Glutamatergic neuron (in vitro differentiated cells): ENCODE data around the gene ZNF300. TPM values are rescaled to one million over a fixed set of nuclear protein-coding genes. Genes with fewer than 3 reads are reported as not detected.
"Not testable (repeated sequence)": the region's sequence is repeated elsewhere in the genome, so short reads cannot be mapped to it uniquely, and the experiment has no call there.

Source experiments
- DNase-seq: peaks from one replicate; pipeline ENCODE4 v3.0.0; 2022
- H3K27ac Mint-ChIP-seq: one replicate; pipeline ENCODE4 v1.8.0; 2020; ENCODE audit warnings: mild to moderate bottlenecking, mixed read lengths, inconsistent platforms; ENCODE audit not compliant: unreplicated experiment
- H3K27me3 Mint-ChIP-seq: one replicate; pipeline ENCODE4 v1.8.0; 2020; ENCODE audit warnings: mild to moderate bottlenecking, moderate library complexity, mixed read lengths, inconsistent platforms; ENCODE audit not compliant: unreplicated experiment
- H3K36me3 Mint-ChIP-seq: one replicate; pipeline ENCODE4 v1.8.0; 2020; ENCODE audit warnings: mild to moderate bottlenecking, mixed read lengths, inconsistent platforms; ENCODE audit not compliant: unreplicated experiment
- H3K4me1 Mint-ChIP-seq: one replicate; pipeline ENCODE4 v1.8.0; 2020; ENCODE audit warnings: mild to moderate bottlenecking, low read depth, mixed read lengths, inconsistent platforms; ENCODE audit not compliant: unreplicated experiment
- H3K4me3 Mint-ChIP-seq: one replicate; pipeline ENCODE4 v1.8.0; 2020; ENCODE audit warnings: mild to moderate bottlenecking, mixed read lengths, inconsistent platforms; ENCODE audit not compliant: unreplicated experiment
- H3K9me3 Mint-ChIP-seq: one replicate; pipeline ENCODE4 v1.8.0; 2020; ENCODE audit warnings: mild to moderate bottlenecking, moderate library complexity, mixed read lengths, inconsistent platforms; ENCODE audit not compliant: unreplicated experiment
- total RNA-seq: library from RNA; stranded (reverse); fragmentation: NEBNext Ultra II Directional; extraction: Animal tissue kit (Norgen Biotek cat#: 25700); gene quantifications from one replicate; pipeline ENCODE4 v1.2.1, GENCODE V29; 2021; ENCODE audit not compliant: unreplicated experiment
- TF ChIP-seq, protein P1 (sequence below): fragments of 200-600 bp; sonication (generic); IDR thresholded peaks from one replicate; pipeline ENCODE4 v1.5.0; 2021; ENCODE audit not compliant: partially characterized antibody, unreplicated experiment

The ZNF300 gene
- total RNA-seq, 1 donor from 2014 or later, result 33.9 TPM

DNA sequence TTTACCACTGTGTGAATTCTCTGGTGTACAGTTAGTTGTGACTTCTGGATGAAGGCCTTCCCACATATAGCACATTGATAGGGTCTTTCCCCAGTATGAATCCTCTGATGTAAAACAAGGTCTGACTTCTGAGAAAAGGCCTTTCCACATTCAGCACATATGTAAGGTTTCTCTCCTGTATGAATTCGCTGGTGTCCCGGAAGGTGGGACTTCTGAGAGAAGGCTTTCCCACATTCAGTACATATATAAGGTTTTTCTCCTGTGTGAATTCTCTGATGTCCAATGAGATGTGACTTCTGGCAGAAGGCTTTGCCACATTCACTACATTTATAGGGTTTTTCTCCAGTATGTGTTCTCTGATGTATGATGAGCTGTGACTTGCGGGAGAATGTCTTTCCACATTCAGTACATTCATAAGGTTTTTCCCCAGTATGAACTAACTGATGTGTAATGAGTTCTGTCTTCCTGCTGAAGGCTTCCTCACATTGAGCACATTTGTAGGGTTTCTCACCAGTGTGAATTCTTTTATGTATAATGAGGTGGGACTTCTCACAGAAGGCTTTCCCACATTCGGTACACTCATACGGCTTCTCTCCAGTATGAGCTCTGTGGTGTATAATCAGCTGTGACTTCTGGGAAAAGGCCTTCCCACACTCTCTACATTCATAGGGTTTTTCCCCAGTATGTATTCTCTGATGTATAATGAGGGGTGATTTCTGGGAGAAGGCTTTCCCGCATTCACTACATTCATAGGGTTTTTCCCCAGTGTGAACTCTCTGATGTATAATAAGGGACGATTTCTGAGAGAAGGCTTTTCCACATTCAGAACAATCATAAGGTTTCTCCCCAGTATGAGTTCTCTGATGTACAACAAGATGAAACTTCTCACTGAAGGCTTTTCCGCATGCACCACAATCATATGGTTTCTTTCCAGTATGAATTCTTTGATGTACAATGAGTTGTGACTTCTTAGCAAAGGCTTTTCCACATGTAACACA is 9.1 kb downstream of the ZNF300 start:
- DNase-seq, result no peak
- TF ChIP-seq, protein P1, sequence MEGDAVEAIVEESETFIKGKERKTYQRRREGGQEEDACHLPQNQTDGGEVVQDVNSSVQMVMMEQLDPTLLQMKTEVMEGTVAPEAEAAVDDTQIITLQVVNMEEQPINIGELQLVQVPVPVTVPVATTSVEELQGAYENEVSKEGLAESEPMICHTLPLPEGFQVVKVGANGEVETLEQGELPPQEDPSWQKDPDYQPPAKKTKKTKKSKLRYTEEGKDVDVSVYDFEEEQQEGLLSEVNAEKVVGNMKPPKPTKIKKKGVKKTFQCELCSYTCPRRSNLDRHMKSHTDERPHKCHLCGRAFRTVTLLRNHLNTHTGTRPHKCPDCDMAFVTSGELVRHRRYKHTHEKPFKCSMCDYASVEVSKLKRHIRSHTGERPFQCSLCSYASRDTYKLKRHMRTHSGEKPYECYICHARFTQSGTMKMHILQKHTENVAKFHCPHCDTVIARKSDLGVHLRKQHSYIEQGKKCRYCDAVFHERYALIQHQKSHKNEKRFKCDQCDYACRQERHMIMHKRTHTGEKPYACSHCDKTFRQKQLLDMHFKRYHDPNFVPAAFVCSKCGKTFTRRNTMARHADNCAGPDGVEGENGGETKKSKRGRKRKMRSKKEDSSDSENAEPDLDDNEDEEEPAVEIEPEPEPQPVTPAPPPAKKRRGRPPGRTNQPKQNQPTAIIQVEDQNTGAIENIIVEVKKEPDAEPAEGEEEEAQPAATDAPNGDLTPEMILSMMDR, result no peak
- Mint-ChIP-seq H3K27ac (no peak overlapping the region), H3K9me3 (peaks cover 27% of the 10 kb centered on the region), H3K27me3 (peaks cover 2% of the 10 kb centered on the region), H3K4me3 (no peak overlapping the region), H3K4me1 (no peaks in the 10 kb centered on the region), H3K36me3 (peaks cover 80% of the 10 kb centered on the region)

DNA sequence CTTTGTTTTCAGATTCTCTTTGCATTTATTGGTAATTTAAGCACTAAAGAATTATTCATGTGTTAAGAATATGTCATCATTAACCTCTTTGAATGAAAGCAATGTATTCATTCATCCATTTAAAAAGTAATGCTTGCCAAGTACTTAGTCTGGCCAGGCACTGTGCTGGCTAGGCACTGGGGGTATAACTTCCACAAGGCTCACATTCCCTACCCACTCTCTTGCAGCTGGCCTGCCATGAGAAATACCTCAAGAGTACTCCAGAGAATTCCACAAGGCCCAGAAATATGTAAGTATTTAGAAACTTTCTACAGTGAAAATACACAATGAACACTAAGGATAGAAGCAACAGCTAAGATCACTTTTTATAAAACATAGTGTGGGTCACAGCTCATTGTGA is 25.4 kb downstream of the ZNF300 start:
- Mint-ChIP-seq H3K4me3 (no peak overlapping the region), H3K4me1 (no peaks in the 10 kb centered on the region), H3K36me3 (no peaks in the 10 kb centered on the region), H3K9me3 (peaks cover 2% of the 10 kb centered on the region), H3K27me3 (peaks cover 2% of the 10 kb centered on the region), H3K27ac (no peak overlapping the region)
- TF ChIP-seq, protein P1, result no peak
- DNase-seq, result no peak

DNA sequence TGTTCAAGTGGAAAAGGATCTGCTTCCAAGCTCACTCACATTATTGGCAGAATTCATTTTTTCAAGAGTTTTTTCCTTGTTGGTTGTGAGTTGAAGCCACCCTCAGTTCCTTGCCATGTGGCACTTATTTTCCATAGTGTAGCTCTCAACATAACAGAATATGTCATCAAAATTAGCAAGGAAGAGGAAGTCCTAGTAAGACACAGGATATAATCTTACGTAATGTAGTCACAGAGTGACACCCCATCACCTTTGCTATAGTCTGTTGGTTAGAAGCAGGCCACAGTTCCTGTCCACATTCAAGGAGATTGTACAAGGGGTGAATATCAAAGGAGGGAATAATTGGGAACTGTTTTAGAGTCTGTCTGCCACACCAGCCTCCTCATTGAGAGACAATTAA is 42.7 kb downstream of the ZNF300 start:
- no peak overlapping the region for H3K27ac Mint-ChIP-seq
- DNase-seq, result no peak
- H3K9me3 Mint-ChIP-seq, result no peaks in the 10 kb centered on the region
- no peaks in the 10 kb centered on the region for H3K36me3 Mint-ChIP-seq
- H3K4me3 Mint-ChIP-seq, result no peak overlapping the region
- H3K27me3 Mint-ChIP-seq, result no peaks in the 10 kb centered on the region
- no peaks in the 10 kb centered on the region for H3K4me1 Mint-ChIP-seq
- TF ChIP-seq, protein P1, result no peak

DNA sequence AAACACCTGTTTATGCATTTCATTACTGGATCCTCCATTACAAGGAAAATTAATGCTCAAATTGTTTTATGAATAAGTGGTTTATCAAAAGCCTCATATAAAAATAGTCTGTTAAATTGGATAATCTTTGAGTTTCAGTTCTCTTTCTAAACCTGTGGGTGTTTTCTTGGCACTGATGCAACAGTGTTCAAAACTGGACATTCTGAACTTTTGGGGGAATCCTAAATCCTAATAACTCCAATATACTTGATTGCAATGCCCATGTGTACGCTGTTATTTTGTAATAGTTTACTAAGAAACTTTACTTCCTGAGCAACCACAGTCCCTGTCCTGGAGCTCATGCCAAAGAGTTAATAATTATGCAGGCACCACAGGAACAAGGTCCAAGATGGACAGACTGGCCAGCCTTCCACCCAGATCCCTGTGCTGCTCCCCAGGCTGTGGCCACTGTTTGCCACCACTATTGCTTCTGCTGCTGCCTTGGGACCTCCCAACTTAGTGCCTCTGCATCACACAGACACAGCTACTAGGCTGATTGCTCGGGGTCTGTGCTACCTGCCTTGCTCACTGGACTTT is 44.4 kb downstream of the ZNF300 start:
- TF ChIP-seq, protein P1, result no peak
- no peak for DNase-seq
- Mint-ChIP-seq H3K4me3 (no peak overlapping the region), H3K9me3 (no peaks in the 10 kb centered on the region), H3K4me1 (no peaks in the 10 kb centered on the region), H3K27ac (no peak overlapping the region), H3K27me3 (no peaks in the 10 kb centered on the region), H3K36me3 (no peaks in the 10 kb centered on the region)

DNA sequence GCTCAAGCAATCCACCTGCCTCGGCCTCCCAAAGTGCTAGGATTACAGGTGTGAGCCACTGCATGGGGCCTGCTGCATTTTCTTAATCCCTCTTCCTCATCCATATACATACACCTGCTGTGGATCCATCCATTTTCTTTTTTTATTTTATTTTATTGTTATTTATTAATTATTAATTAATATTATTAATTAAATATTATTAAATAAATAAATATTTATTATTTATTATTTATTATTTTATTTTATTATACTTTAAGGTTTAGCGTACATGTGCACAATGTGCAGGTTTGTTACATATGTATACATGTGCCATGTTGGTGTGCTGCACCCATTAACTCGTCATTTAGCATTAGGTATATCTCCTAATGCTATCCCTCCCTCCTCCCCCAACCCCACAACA is 48.1 kb downstream of the ZNF300 start:
- not testable (repeated sequence) for H3K9me3 Mint-ChIP-seq, H3K27ac Mint-ChIP-seq, DNase-seq, H3K36me3 Mint-ChIP-seq, H3K4me3 Mint-ChIP-seq, H3K4me1 Mint-ChIP-seq, H3K27me3 Mint-ChIP-seq
